GM19452 (cell line): ENCODE data around the gene ARMC6.
"Not testable (repeated sequence)": the region's sequence is repeated elsewhere in the genome, so short reads cannot be mapped to it uniquely, and the experiment has no call there.

Source experiments
- ATAC-seq: cut with Tn5 transposase; IDR thresholded peaks from one replicate; pipeline ENCODE4 v1.9.1; 2021; ENCODE audit not compliant: unreplicated experiment

Gene ARMC6

GRCh38 chr19:19074196-19074882 is 40.9 kb downstream of the ARMC6 start:
- ATAC-seq = no peak

DNA sequence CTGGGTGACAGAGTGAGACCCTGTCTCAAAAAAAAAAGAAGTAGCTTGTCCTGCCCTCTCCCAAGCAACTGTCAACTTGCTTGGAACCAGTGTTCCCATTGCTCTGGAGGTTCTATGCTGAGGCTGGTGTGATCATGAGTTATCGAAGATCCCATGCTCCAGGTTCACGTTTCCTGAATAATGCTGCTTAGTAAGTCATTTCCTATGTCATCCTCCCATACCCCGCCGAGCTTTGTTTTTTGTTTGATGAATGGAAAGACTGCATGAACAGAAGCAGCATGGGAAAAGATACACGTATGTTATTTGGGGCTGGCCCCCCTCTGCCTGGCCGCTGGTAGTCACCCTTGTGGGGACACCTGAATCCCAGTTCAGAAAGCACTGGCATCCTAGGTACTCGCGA is 41.7 kb downstream of the ARMC6 start:
- no peak for ATAC-seq

DNA sequence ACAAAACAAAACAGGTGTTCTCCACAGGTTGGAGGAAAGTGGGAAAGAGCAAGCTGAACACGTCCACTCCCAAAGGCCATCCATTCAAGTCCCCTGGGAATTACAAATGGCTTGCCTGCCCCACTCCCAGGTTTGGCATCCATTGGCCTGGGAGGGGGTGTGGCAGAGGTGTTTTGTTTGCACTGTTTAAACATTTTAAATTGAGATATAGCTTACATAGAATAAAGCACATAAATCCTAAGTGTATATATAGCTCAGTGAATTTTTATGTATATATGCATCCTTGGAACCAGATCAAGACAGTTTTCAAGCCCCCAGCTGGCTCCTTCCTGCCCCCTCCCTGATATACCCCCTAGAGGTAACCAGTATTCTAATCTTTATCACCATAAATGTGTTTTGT is 43.1 kb downstream of the ARMC6 start:
- ATAC-seq = no peak

DNA sequence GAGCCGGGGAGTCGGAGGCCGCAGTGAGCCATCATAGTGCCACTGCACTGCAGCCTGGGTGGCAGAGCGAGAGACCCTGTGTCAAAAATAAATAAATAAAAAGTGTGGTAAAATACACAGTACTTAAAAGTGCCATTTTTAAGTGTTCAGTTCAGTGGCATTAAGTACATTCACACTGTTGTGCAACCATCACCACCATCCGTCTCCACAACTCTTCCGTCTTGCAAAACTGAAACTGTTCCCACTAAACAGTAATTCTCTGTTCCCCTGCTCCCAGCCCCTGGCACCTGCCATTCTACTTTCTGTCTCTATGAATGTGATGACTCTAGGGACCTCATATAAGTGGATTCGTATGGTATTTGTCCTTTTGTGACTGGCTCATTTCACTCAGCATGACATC is 43.7 kb downstream of the ARMC6 start:
- ATAC-seq = no peak

GRCh38 chr19:19078801-19079200 is 45.4 kb downstream of the ARMC6 start:
- no peak for ATAC-seq

DNA sequence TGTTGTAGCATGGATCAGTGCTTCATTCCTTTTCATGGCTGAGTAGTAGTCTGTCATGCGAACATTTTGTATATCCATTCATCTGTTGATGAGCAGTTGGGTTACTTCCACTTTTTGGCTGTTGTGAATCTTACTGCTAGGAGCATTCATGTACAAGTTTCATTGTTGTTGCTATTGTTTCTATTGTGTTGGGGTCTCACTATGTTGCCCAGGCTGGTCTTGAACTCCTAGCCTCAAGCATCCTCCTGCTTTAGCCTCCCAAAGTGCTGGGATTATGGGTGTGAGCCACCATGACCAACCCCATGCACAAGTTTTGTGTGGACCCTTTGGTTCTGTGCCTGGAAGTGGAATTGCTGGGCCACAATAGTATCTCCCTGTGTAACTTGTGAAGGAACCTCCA is 46.2 kb downstream of the ARMC6 start:
- no peak for ATAC-seq

- ATAC-seq = no peak
These were observed 48.3 kb downstream of the ARMC6 start for GRCh38 chr19:19081642-19082151.

DNA sequence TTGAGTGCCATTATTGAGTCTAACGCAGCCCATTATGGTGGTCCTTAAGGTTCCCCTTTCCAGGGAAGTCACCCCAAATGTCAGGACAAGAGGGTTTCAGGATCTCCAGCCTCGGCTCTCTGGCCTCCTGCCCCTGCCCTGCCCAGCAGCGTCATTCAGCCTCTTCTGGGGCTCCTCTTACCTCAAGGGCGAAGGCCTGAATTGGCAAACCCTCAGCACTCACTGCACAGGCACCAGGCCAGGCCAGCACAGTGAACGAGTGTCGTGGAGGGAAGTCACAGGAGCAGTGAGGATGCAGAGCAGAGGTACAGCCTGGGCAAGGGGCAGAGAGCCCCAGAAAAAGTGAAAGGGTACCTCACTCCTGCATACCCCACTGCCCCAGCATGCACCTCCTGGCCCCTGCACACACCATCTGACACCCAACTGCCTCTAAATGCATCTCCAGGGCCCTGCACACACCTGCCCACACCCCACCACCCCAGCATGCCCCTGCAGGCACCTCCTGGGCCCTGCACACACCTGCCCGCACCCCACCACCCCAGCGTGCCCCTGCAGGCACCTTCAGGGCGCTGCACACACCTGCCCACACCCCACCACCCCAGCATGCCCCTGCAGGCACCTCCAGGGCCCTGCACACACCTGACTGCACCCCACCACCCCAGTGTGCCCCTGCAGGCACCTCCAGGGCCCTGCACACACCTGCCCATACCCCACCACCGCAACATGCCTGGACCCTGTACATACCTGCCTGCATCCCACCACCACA is 50.2 kb downstream of the ARMC6 start:
- ATAC-seq = no peak

- ATAC-seq = no peak
These were observed 54.3 kb downstream of the ARMC6 start for GRCh38 chr19:19087676-19088075.

DNA sequence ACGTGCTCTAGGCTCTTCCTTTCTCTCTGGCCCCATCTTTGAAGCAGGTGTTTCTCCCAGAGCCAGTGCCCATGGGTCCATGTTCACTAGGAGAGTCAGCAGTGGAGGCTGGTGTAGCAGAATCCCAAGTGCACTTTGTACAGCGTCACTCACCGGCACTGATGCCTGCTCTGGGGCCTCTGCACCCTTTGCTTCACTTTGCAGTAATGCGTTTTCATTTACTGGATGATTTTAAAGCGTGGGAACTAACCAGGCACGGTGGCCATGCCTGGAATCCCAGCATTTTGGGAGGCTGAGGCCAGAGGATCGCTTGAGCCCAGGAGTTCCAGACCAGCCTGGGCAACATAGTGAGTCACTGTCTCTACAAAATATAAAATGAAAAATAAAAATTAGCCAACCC is 61.1 kb downstream of the ARMC6 start:
- ATAC-seq = no peak

GRCh38 chr19:19095691-19096090 is 62.3 kb downstream of the ARMC6 start:
- ATAC-seq = no peak

- ATAC-seq = no peak
These were observed 63.5 kb downstream of the ARMC6 start for GRCh38 chr19:19096641-19097627.

DNA sequence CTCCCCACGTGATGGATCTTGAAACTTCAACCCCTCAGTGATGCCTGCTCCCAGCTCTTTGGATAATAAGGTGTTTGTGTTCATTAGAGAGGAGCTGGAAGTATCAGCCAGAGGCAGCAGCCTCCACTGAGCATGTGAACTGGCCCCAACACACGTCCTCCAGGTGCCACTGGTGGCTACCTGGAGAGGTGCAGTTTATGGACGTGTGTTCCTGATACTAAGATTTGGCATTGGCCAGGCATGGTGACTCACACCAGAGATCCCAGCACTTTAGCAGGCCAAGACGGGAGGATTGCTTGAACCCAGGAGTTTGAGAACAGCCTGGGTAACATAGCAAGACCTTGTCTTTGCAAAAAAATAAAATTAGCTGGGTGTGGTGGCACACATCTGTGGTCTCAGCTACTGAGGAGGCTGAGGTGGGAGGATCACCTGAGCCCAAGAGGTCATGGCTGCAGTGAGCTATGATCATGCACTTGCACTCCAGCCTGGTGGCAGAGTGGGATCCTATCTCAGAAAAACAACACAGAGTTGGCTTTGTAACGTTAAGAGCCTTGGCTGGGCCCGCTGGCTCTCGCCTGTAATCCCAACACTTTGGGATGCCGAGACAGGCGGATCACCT is 64.8 kb downstream of the ARMC6 start:
- no peak for ATAC-seq

- ATAC-seq = no peak
These were observed 65.6 kb downstream of the ARMC6 start for GRCh38 chr19:19098703-19099632.

DNA sequence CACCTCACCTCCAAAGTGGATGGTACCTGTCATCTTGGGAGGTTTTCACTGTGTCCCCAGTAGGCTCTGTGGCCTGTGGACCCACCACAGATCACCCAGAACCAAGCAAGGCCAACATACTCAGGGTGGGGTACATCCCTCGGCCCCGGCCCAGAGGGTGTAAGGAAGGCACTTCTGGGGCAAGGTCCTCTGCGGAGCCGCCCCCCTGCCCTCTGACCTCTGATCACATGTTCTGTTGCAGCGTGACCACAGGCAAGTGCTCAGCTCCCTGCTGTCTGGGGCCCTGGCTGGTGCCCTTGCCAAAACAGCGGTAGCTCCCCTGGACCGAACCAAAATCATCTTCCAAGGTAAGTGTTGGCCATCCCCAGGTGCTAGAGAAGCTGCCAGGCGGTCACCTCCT is 68.1 kb downstream of the ARMC6 start:
- ATAC-seq = no peak

GRCh38 chr19:19102566-19102965 is 69.2 kb downstream of the ARMC6 start:
- ATAC-seq = not testable (repeated sequence)

GRCh38 chr19:19103167-19103566 is 69.8 kb downstream of the ARMC6 start:
- no peak for ATAC-seq

DNA sequence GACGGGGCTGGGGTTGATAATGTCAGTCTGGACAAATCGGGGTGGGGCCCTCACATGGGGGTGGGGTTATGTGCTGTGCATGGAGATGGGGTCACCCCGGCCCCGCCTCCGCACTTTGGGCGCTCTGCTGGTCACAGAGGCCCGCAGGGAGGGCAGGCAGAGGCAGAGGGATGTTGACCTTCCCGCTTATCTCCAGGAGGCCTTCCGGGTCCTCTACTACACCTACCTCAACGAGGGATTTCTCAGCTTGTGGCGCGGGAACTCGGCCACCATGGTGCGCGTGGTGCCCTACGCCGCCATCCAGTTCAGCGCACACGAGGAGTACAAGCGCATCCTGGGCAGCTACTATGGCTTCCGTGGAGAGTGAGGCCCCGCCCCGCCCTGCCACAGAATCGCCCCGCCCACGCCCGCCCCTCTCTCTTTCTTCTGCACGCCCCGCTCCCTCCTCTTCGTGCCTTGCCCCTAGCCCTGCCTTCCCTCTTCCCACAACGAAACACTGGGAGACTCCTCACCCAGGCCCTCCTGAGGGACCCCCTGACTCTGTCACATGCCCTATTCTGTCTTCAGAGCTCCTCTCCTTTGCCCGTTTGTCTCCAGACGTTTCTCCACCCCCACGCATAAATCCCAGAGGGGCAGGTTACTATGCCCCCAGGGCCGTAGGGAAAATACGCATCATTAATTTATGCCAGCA is 72.1 kb downstream of the ARMC6 start:
- ATAC-seq = no peak

DNA sequence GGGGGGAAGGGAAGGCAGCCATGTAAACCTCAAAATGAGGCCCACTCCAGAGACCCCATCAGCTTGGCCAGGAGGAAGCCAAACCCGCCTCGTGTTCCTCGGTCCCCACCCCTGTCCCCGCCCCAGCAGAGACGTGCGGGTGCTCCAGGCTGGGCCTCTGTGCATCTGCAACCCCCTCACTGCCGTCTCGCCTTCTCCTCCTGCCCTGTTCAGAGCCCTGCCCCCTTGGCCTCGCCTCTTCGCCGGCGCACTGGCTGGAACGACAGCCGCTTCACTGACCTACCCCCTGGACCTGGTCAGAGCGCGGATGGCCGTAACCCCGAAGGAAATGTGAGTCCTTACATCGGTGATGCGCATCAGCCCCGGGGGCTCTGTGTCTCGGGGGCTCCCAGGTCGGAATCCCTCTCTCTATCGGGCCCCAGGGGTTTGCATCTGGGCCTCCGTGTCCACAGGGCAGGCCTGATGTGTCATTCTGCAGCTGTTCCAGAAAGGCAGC is 72.7 kb downstream of the ARMC6 start:
- no peak for ATAC-seq
